Lung microvascular endothelial cell (primary cell): ENCODE measurements around the gene KCNH1. TPM values are rescaled to one million over a fixed set of nuclear protein-coding genes. Genes with fewer than 3 reads are reported as not detected.

Experiments used
- DNase-seq, 2 donors: peaks; one replicate each; pipeline versions ENCODE4 v3.0.0 to v3.0.0-alpha.2; 2010; ENCODE audit warnings: low read depth in 2 of 2
- total RNA-seq: library from RNA; depleted of rRNA; stranded (reverse); fragments of >200 nt; gene quantifications from 2 replicates; pipeline ENCODE4 v1.2.1, GENCODE V29; 2014

The KCNH1 gene
- total RNA-seq, 1 donor from 2014 or later = not detected

DNA sequence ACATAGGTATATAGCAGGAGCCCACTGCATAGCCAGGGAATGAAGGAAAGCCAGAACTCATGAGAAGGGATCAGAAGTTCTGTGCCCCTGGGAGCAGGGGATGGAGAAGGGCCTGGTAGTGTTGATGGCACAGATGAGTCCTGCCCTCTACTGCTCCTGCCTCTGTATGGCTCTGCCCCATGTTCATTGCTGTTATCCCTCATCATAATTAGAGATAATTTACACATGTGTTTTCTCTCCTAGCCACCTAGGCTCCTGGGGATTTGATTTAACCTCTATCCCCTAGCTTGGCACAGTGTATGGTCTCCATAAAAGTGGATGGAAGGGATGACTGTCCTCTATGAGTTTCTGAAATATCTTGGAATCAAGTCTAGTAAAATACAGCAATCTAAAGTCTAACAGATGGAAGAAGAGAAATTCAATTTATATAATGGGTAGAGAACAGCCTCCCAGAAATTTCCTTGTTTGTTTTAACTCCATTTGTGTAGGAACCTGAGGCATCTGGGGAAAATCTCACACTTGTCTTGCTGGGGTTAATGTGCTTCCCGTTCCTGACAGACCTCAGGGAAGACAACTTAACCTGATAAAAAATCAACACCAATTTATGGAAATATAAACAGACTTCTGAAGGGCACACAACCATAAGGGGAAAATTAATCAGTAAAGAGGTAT, 411.4 kb downstream of the KCNH1 start:
- DNase-seq = no peak

DNA sequence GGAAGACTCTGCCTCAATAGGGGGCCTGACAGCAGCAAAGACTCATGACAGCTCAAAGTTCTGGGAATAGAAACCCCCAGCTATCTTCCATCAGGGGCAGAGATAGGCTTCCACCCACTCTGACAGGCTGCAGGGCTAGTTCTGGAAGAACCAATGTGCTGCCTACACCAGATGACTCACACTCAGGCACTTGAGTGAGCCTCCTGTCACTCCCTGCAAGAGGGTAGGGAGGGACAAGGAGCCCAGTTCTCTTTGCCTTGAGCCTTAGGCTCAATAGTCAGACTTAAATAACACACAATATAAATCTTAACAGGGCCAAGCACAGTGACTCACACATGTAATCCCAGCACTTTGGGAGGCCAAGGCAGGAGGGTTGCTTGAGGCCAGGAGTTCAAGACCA, 418.9 kb downstream of the KCNH1 start:
- no peak for DNase-seq

GRCh38 chr1:210711825-210712612, 421.9 kb downstream of the KCNH1 start:
- no peak for DNase-seq

GRCh38 chr1:210709701-210710100, 424.2 kb downstream of the KCNH1 start:
- no peak for DNase-seq

GRCh38 chr1:210707300-210708240, 426.4 kb downstream of the KCNH1 start:
- no peak for DNase-seq

- DNase-seq = no peak
Observed at GRCh38 chr1:210706246-210706645, 427.7 kb downstream of the KCNH1 start.

GRCh38 chr1:210705086-210705485, 428.9 kb downstream of the KCNH1 start:
- DNase-seq = no peak

- no peak for DNase-seq
Observed at GRCh38 chr1:210703593-210703992, 430.4 kb downstream of the KCNH1 start.

DNA sequence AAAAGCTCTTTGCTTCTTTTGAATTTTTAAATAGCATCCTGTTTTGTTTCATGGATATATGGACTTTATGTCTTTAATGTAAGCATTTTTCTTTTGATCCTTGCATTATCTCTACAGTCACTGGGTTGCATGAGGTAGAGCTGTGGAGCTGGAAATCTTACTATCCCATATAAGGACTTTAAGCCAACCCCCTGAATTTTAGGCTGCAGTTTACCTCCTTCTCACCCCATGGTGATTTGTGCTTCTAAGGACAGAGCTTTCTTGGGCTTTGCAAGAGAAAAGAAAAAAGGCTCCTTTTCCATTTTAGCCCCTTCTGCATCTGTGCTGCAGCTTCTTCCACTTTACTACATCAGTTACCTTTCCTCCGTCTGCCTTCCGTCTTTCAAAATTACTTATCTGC, 431.4 kb downstream of the KCNH1 start:
- no peak for DNase-seq

- no peak for DNase-seq
Observed at GRCh38 chr1:210700511-210700910, 433.4 kb downstream of the KCNH1 start.

GRCh38 chr1:210700083-210700482, 433.9 kb downstream of the KCNH1 start:
- no peak for DNase-seq

DNA sequence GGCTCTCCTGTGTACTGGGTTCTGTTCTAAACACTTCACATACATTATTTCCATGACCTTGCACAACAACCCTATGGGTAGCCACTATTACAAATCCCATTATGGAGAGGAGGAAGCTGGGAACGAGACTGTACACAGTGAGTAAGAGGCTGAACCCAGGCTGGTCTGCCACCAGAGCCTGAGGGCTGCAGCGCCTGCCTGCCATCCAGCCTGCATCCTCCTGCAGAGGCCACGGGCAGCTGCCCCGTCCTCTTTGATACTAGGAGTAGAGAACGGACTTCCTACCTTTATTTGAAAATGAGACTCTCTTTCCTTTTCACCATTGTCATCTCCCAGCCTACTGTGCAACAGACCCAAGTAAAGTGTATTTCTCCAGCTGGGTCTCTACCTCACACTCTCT, 435.3 kb downstream of the KCNH1 start:
- DNase-seq = no peak

DNA sequence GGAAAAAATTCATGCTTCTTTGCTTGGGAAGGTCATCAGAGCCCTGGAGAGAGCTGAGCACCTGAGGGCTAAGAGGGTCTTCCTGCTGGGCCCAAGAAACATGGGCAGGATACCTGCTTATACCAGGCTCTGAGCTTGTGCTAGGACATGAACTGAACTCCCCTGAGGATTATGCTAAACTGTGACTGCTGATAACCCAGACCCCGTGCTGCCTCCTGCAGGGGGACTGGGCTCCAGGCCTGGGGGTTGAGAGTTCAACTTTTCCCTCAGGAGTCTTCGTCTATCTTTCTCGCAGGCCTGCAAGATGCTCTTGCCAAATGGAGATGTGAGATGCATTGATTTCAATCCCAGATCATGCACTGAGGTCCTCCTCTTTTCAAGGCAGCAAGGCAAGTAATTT, 436.8 kb downstream of the KCNH1 start:
- no peak for DNase-seq

- no peak for DNase-seq
Observed at GRCh38 chr1:210696709-210697108, 437.2 kb downstream of the KCNH1 start.

DNA sequence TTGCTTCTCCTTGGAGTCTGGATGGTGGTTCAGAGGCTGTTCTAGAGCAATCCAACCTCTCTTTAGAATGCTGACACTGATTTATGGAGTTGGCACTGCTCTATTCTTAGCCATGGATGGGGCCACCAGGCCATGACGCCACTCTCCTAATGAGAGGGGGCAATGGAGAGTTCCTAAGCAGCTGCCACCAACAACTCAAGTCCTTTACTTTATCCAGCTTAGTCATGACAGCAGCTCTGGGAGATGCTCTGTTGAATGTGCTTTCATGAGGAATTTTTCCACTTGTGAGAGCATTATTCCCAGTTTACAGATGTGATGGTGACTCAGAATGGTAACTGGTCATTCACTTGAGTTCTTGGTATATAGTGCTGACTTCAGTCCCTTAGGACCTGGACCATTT, 438.9 kb downstream of the KCNH1 start:
- DNase-seq = no peak

- DNase-seq = no peak
Observed at GRCh38 chr1:210692796-210693195, 441.2 kb downstream of the KCNH1 start.

DNA sequence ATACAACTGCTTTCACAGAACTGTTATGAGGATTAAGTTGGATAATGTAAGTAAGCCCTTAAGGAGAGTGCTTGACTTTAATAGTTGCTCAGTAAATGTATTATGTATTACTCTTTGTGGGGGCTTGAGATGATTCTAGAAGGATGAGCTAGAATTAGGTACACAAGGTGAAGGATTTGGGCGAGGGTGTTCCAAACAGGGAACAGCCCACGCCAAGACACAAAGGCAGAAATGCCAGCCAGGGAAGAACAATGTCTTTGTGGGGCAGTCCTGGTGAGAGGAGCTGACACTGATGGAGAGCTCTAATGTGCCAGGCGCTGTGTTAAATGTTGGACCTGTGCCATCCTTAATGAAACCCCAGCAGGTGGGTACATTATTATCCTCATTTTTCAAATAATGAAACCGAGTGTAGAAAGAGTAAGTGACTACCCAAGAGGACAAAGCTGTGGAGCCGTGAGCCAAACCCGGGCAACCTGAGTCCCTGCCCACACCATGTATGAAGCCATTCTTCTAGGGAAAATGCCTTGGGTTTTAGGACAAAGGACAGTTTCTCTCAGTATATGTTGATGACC, 442.8 kb downstream of the KCNH1 start:
- DNase-seq = no peak

DNA sequence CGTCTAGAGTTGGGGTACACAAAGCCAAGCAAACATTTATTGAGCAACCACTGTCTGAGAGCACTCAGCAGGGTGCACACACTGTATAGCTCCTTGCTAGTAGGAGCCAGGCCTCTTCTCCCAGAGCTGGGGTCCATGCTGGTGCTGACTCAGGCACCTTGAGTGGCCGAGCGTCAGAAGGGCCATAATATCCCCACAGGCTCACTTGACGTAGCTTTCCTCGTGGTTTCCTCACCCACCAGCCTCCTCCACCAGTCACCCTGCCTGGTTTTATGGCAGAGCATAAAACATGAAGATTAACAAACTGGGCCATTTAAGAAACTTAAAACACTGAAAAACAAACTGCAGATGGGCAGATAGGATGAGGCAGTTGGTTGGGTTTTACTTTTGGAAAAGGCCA, 443.7 kb downstream of the KCNH1 start:
- no peak for DNase-seq

DNA sequence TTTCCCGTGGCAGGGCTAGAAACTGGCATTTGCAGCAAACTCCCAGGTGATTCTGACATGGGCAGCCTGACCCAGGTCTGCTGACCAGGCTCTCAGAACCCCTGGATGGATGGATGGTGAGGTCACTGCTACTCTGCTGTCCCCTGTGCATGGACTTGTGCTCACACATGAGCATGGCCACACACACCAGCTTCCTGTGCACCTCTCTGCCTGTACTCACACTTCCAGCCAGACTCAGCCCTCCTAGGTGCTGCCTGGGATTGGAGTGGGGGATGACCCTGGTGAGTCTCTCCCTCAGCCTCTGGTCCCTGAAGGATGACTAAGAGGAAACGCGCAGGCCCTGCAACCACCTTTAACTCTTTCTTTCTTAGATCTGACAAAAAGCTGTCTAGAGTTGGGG, 444.1 kb downstream of the KCNH1 start:
- no peak for DNase-seq

GRCh38 chr1:210688512-210689234, 445.3 kb downstream of the KCNH1 start:
- no peak for DNase-seq
